Transverse colon (tissue), 4 donors: ENCODE measurements around the gene PXDC1.

Source experiments
- POLR2AphosphoS5 ChIP-seq, 3 donors: sonication (generic); formaldehyde crosslinking; IDR thresholded peaks; one replicate each; pipeline ENCODE4 v1.6.1; 2016; ENCODE audit warnings: antibody characterized with exemption in 3 of 3
- TF ChIP-seq, protein P1 (sequence below), 5 experiments: fragments of 200-600 bp in 3 of 5; fragments of 450-650 bp in 2 of 5; sonication (generic) in 3 of 5; IDR thresholded peaks; 1 replicate in 2 of 5; 2 replicates in 3 of 5; pipeline ENCODE4 v1.5.1; 2016 to 2017; ENCODE audit warnings: antibody characterized with exemption in 5 of 5, inconsistent platforms in 3 of 5, mild to moderate bottlenecking in 2 of 5, moderate library complexity in 1 of 5

DNA sequence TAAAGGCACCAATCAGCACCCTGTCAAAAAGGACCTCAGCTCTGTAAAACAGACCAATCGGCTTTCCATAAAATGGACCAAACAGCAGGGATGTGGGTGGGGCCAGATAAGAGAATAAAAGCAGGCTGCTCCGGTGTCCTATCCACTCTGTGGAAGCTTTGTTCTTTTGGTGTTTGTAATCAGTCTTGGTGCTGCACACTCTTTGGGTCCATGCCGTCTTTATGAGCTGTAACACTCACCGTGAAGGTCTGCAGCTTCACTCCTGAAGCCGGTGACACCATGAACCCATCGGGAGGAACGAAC lies 7.3 kb upstream of the PXDC1 start:
- TF ChIP-seq, protein P1, sequence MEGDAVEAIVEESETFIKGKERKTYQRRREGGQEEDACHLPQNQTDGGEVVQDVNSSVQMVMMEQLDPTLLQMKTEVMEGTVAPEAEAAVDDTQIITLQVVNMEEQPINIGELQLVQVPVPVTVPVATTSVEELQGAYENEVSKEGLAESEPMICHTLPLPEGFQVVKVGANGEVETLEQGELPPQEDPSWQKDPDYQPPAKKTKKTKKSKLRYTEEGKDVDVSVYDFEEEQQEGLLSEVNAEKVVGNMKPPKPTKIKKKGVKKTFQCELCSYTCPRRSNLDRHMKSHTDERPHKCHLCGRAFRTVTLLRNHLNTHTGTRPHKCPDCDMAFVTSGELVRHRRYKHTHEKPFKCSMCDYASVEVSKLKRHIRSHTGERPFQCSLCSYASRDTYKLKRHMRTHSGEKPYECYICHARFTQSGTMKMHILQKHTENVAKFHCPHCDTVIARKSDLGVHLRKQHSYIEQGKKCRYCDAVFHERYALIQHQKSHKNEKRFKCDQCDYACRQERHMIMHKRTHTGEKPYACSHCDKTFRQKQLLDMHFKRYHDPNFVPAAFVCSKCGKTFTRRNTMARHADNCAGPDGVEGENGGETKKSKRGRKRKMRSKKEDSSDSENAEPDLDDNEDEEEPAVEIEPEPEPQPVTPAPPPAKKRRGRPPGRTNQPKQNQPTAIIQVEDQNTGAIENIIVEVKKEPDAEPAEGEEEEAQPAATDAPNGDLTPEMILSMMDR (IDR thresholded peaks at IDR 0.05): no peak
- no peak for TF ChIP-seq POLR2AphosphoS5 (IDR thresholded peaks at IDR 0.05)
